ENCODE results near the gene RNF166. TPM values are rescaled to one million over a fixed set of nuclear protein-coding genes. Genes with fewer than 3 reads are reported as not detected.

Gene RNF166
- total RNA-seq, 1 experiment from 2014 or later = 46.2 TPM

- peak; percentile 95 for TF ChIP-seq ARID4B (CRISPR knock-in tag; IDR thresholded peaks at IDR 0.05; ENCODE audit: borderline replicate concordance)
- TF ChIP-seq ATF6 (CRISPR knock-in tag; IDR thresholded peaks at IDR 0.05) = no peak
- peak; percentile 90; the same call in 1 of the 2 replicates for TF ChIP-seq MAX (CRISPR knock-in tag; IDR thresholded peaks at IDR 0.05)
- peak; percentile 57; the same call in 1 of the 2 replicates for TF ChIP-seq GABPB1 (CRISPR knock-in tag; IDR thresholded peaks at IDR 0.05)
- TF ChIP-seq ZBTB21 (CRISPR knock-in tag; IDR thresholded peaks at IDR 0.05; ENCODE audit: borderline replicate concordance) = peak; percentile 97
- TF ChIP-seq ETV6 (CRISPR knock-in tag; IDR thresholded peaks at IDR 0.05) = peak; percentile 86; the same call in 1 of the 2 replicates
- 0 out of 2 replicates have a peak, but pooled peaks have one; percentile 53 for TF ChIP-seq MYBL2 (CRISPR knock-in tag; IDR thresholded peaks at IDR 0.05)
- no peak for TF ChIP-seq MLX (CRISPR knock-in tag; IDR thresholded peaks at IDR 0.05)
- TF ChIP-seq ATF1 (CRISPR knock-in tag; IDR thresholded peaks at IDR 0.05) = peak; percentile 94; the same call in 1 of the 2 replicates
- no peak for TF ChIP-seq RELA (CRISPR knock-in tag; IDR thresholded peaks at IDR 0.05; ENCODE audit: borderline replicate concordance)
- TF ChIP-seq FOXK1 (CRISPR knock-in tag; IDR thresholded peaks at IDR 0.05) = peak; percentile 99
- TF ChIP-seq, protein P1, sequence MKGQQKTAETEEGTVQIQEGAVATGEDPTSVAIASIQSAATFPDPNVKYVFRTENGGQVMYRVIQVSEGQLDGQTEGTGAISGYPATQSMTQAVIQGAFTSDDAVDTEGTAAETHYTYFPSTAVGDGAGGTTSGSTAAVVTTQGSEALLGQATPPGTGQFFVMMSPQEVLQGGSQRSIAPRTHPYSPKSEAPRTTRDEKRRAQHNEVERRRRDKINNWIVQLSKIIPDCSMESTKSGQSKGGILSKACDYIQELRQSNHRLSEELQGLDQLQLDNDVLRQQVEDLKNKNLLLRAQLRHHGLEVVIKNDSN (CRISPR knock-in tag; IDR thresholded peaks at IDR 0.05) = peak; percentile 66
These were observed at the start of gene RNF166, which contains the start of gene CTU2 (continued) for GRCh38 chr16:88706229-88706964.

DNA sequence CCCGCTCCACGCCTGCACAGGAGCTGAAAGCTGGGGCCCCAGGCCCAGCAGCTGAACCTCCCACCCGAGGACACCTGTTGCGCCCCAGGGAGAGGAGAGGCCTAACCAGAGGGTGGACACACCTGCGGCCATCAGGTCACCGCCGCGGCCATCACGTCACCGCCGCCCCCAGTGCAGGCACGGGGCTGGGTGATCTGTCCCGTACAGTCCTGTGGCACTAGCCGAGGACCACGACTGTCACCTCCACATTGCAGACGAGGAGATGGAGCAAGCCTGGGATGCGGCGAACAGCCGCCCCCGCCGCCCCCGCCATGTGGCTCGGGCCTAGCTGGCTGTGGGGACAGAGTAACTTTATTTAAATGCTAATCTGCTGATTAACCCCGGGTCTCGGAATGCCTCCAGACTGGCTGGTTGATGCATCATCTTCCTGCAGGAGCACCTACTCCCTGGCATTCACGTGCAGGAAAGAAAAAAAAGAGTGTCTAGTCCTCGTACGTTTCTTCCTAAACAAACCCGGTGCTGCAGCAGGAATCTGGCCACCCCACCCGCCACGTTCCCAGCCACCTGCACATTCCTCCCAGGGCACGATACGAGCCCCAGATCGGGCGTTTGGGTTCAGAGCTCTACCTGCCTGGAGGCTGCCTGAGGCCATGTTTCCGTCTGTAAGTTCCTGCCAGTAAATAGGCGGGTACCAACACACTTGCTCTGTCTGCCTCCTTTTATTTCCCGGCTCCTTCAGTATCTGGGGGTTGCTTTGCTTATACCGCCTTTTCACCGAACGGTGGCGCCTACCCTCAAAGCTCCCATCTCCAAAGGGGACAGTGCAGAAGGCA is 48.9 kb upstream of the RNF166 start:
- Mint-ChIP-seq H3K4me1 (peaks cover 18% of the 10 kb centered on the region), H3K27me3 (ENCODE audit: low read depth) (no peaks in the 10 kb centered on the region), H3K4me3 (no peak overlapping the region), H3K27ac (peak overlapping the region; percentile 85; the same call in 1 of the 2 replicates), H3K9me3 (no peaks in the 10 kb centered on the region), H3K36me3 (no peaks in the 10 kb centered on the region)
- peak; percentile 72 for DNase-seq (ENCODE audit: low spot score)
- peak; percentile 78 for ATAC-seq
- TF ChIP-seq TP53 (CRISPR knock-in tag; IDR thresholded peaks at IDR 0.05) (no peak), ZNF121 (CRISPR knock-in tag; IDR thresholded peaks at IDR 0.05) (0 out of 2 replicates have a peak, but pooled peaks have one; percentile 19), TCF7 (CRISPR knock-in tag; IDR thresholded peaks at IDR 0.05; ENCODE audit: low read depth) (no peak), CTCF (IDR thresholded peaks at IDR 0.05) (no peak), PRRX2 (CRISPR knock-in tag; IDR thresholded peaks at IDR 0.05) (no peak), SP1 (CRISPR knock-in tag; conservative IDR thresholded peaks at IDR 0.05) (no peak)
- TF ChIP-seq, protein P2, sequence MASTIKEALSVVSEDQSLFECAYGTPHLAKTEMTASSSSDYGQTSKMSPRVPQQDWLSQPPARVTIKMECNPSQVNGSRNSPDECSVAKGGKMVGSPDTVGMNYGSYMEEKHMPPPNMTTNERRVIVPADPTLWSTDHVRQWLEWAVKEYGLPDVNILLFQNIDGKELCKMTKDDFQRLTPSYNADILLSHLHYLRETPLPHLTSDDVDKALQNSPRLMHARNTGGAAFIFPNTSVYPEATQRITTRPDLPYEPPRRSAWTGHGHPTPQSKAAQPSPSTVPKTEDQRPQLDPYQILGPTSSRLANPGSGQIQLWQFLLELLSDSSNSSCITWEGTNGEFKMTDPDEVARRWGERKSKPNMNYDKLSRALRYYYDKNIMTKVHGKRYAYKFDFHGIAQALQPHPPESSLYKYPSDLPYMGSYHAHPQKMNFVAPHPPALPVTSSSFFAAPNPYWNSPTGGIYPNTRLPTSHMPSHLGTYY (CRISPR knock-in tag; IDR thresholded peaks at IDR 0.05) = no peak
- ChIA-PET CTCF (interaction anchor here (0.5 to 9.0 kb wide), 23 partner anchors 10 to 647 kb away, joined by 3 to 185 read pairs (median 5); partner anchors contain the start of genes APRT, MVD and PIEZO1), POLR2A (interaction anchor here (0.5 to 2.8 kb wide), 4 partner anchors 8 to 581 kb away, joined by 3 to 10 read pairs (median 4); no protein-coding TSS in a partner anchor)

Data from WTC11 (cell line).